SK-N-SH (cell line): Measurements from ENCODE around the gene ASPG.

Source experiments
- GATA2 ChIP-seq: sonication (generic); formaldehyde crosslinking; IDR thresholded peaks from 2 replicates; pipeline ENCODE4 v1.5.0; 2020; ENCODE audit warnings: mild to moderate bottlenecking, missing genetic modification reagents
- MXI1 ChIP-seq: IDR thresholded peaks from 2 replicates; pipeline ENCODE4 v1.6.1; 2012; ENCODE audit warnings: mild to moderate bottlenecking, low read depth, low read length, improper control_type of control experiment
- NFIC ChIP-seq: IDR thresholded peaks from 2 replicates; pipeline ENCODE4 v1.4.0; 2012; ENCODE audit warnings: borderline replicate concordance
- POLR2AphosphoS5 ChIP-seq: IDR thresholded peaks from 2 replicates; pipeline ENCODE4 v1.6.1; 2012; ENCODE audit warnings: low read depth, low read length
- RAD21 ChIP-seq: IDR thresholded peaks from 2 replicates; pipeline ENCODE4 v1.6.1; 2012; ENCODE audit warnings: mild to moderate bottlenecking, low read length
- TCF12 ChIP-seq: IDR thresholded peaks from 2 replicates; pipeline ENCODE4 v1.4.0; 2012
- USF2 ChIP-seq: fragments of 150-350 bp; IDR thresholded peaks from 2 replicates; pipeline ENCODE4 v1.6.1; 2017; ENCODE audit warnings: antibody characterized with exemption, low read length, low read depth, borderline replicate concordance
- ZBTB33 ChIP-seq: IDR thresholded peaks from 2 replicates; pipeline ENCODE4 v1.4.0; 2012; ENCODE audit warnings: low read depth, borderline replicate concordance
- TF ChIP-seq, protein P1 (sequence below): fragments of 200-600 bp; sonication (generic); IDR thresholded peaks from 2 replicates; pipeline ENCODE4 v1.6.1; 2017; ENCODE audit warnings: antibody characterized with exemption, mild to moderate bottlenecking, moderate library complexity

DNA sequence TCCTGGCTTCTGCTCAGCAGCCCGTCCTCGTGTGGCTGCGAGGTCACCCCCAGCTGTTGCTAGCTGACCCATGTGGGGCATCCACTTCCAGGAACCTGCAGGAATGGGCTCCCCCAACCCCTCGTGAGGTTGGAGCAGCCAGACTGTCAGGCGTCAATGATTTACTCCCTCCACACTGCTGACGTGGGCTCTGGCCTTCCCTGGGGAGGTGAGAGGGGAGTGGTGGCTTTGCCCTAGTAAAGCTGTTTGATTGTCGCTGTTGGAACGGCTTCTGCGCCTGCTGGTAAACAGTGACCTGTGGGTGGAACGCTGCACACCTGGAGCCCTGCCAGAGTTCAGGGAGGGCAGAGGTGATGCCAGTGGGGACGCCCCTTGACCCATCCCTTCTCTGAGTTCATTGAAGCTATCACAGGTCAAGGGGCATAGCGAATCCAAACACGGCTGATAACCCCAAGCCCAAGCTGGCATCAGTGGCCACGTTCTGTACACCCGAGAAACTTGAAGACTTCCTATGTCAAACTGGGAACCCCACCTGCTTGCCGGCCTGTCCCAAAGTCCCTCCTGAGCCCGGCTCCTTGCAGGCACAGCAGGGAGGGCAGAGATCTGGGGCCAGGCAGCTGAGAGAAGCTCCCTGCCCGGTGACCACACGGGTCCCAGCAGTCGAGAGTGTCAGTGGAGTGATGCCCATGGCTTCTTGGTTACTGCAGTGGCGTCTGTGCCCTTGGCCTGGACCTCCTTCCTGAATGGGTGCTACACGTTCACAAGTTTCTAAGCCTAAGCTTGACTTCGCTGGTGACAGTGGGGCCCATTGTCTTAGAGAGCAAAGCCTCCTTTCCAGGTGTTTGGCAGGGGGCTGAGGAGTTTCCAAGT is 2.7 kb downstream of the ASPG start:
- TF ChIP-seq ZBTB33 (no peak), POLR2AphosphoS5 (no peak), NFIC (no peak), MXI1 (no peak), USF2 (no peak), RAD21 (no peak), TCF12 (no peak), GATA2 (no peak)
- TF ChIP-seq, protein P1, sequence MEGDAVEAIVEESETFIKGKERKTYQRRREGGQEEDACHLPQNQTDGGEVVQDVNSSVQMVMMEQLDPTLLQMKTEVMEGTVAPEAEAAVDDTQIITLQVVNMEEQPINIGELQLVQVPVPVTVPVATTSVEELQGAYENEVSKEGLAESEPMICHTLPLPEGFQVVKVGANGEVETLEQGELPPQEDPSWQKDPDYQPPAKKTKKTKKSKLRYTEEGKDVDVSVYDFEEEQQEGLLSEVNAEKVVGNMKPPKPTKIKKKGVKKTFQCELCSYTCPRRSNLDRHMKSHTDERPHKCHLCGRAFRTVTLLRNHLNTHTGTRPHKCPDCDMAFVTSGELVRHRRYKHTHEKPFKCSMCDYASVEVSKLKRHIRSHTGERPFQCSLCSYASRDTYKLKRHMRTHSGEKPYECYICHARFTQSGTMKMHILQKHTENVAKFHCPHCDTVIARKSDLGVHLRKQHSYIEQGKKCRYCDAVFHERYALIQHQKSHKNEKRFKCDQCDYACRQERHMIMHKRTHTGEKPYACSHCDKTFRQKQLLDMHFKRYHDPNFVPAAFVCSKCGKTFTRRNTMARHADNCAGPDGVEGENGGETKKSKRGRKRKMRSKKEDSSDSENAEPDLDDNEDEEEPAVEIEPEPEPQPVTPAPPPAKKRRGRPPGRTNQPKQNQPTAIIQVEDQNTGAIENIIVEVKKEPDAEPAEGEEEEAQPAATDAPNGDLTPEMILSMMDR, result no peak
